B cell (primary cell): ENCODE results near the gene CCDC78.

Source experiments
- CTCF ChIP-seq: fragments of 200-600 bp; IDR thresholded peaks from one replicate; pipeline ENCODE4 v1.8.0; 2022; ENCODE audit warnings: antibody characterized with exemption, mild to moderate bottlenecking
- EZH2 ChIP-seq: IDR thresholded peaks from 2 replicates; pipeline ENCODE4 v1.6.1; 2012; ENCODE audit warnings: borderline replicate concordance, low read depth, mild to moderate bottlenecking, moderate library complexity, low read length; ENCODE audit not compliant: insufficient read depth, poor library complexity, severe bottlenecking

GRCh38 chr16:705431-706188, 20.6 kb downstream of the CCDC78 start, which contains the start of gene FBXL16:
- TF ChIP-seq EZH2 (no peak), CTCF (no peak)
